NAMALWA (cell line): Measurements from ENCODE around the gene PASD1.
A peak's percentile ranks its signal among the peaks of the same experiment; 100 is the strongest.
"Not testable (repeated sequence)": the region's sequence is repeated elsewhere in the genome, so short reads cannot be mapped to it uniquely, and the experiment has no call there.

ENCODE experiments used
- DNase-seq: peaks from one replicate; pipeline ENCODE4 v3.0.0-alpha.2; 2015; ENCODE audit warnings: low spot score

Gene PASD1

GRCh38 chrX:151621422-151621821 lies 57.9 kb downstream of the PASD1 start:
- no peak for DNase-seq

- DNase-seq: no peak
Observed at GRCh38 chrX:151624677-151625076, 61.2 kb downstream of the PASD1 start.

GRCh38 chrX:151631822-151632221 lies 68.3 kb downstream of the PASD1 start:
- no peak for DNase-seq

- no peak for DNase-seq
Observed at GRCh38 chrX:151633157-151633556, 69.7 kb downstream of the PASD1 start.

- DNase-seq: no peak
Observed at GRCh38 chrX:151634937-151635336, 71.5 kb downstream of the PASD1 start.

GRCh38 chrX:151641564-151641963 lies 78.1 kb downstream of the PASD1 start:
- DNase-seq: no peak

- no peak for DNase-seq
Observed at GRCh38 chrX:151675121-151675746, 111.8 kb downstream of the PASD1 start.

GRCh38 chrX:151676196-151676595 lies 112.7 kb downstream of the PASD1 start:
- DNase-seq: no peak

- no peak for DNase-seq
Observed at GRCh38 chrX:151679798-151680402, 116.4 kb downstream of the PASD1 start.

- peak; percentile 67 for DNase-seq
Observed at GRCh38 chrX:151680805-151681204, 117.3 kb downstream of the PASD1 start.

GRCh38 chrX:151687635-151688034 lies 124.2 kb downstream of the PASD1 start:
- no peak for DNase-seq

- DNase-seq: no peak
Observed at GRCh38 chrX:151688695-151689094, 125.2 kb downstream of the PASD1 start.

- DNase-seq: no peak
Observed at GRCh38 chrX:151692825-151693224, 129.3 kb downstream of the PASD1 start.

- no peak for DNase-seq
Observed at GRCh38 chrX:151694121-151694520, 130.6 kb downstream of the PASD1 start.

- no peak for DNase-seq
Observed at GRCh38 chrX:151694661-151695582, 131.4 kb downstream of the PASD1 start, which contains the start of gene PRRG3. Gene PRRG3, plus strand, starts transcription at chrX:151695458. Its CDS starts 3,357 bp downstream, at chrX:151698815.

GRCh38 chrX:151695583-151696340 lies 132.3 kb downstream of the PASD1 start:
- no peak for DNase-seq

- DNase-seq: not testable (repeated sequence)
Observed at GRCh38 chrX:151697082-151697481, 133.6 kb downstream of the PASD1 start.

- no peak for DNase-seq
Observed at GRCh38 chrX:151697522-151697921, 134.0 kb downstream of the PASD1 start.

- DNase-seq: no peak
Observed at GRCh38 chrX:151698485-151698884, 135.0 kb downstream of the PASD1 start.

GRCh38 chrX:151699746-151700145 lies 136.3 kb downstream of the PASD1 start:
- no peak for DNase-seq

- no peak for DNase-seq
Observed at GRCh38 chrX:151700581-151700980, 137.1 kb downstream of the PASD1 start.

- no peak for DNase-seq
Observed at GRCh38 chrX:151701071-151701470, 137.6 kb downstream of the PASD1 start.
